ENCODE data around the gene MAP2K2.
A peak's percentile ranks its signal among the peaks of the same experiment; 100 is the strongest.

The MAP2K2 gene

GRCh38 chr19:4063369-4064148 is 60.4 kb downstream of the MAP2K2 start:
- Histone ChIP-seq H3K36me3 (ENCODE audit: control insufficient read depth, insufficient read depth, low read length) (peaks cover 11% of the 10 kb centered on the region), H3K9me3 (ENCODE audit: control insufficient read depth, low read length) (no peaks in the 10 kb centered on the region), H3K4me1 (ENCODE audit: control insufficient read depth, insufficient read depth, low read length, poor library complexity, severe bottlenecking) (peaks cover 25% of the 10 kb centered on the region), H3K4me3 (ENCODE audit: extremely low read depth, insufficient read depth, low read length, poor library complexity, severe bottlenecking) (peak overlapping the region; percentile 78), H3K27ac (ENCODE audit: low read depth, low read length, severe bottlenecking) (no peak overlapping the region)
- 56 to 57% methylated on average over 28 to 29 of the region's 31 CpGs for WGBS, 2 experiments (ENCODE audit: insufficient coverage in 2 of 2)

- no peaks in the 10 kb centered on the region for H3K9me3 ChIP-seq (ENCODE audit: control insufficient read depth, low read length)
- H3K36me3 ChIP-seq (ENCODE audit: control insufficient read depth, insufficient read depth, low read length), result peaks cover 15% of the 10 kb centered on the region
- 94 to 95% methylated on average over 21 to 28 of the region's 30 CpGs for WGBS, 2 experiments (ENCODE audit: insufficient coverage in 2 of 2)
- H3K4me3 ChIP-seq (ENCODE audit: extremely low read depth, insufficient read depth, low read length, poor library complexity, severe bottlenecking), result no peak overlapping the region
- no peak overlapping the region for H3K27ac ChIP-seq (ENCODE audit: low read depth, low read length, severe bottlenecking)
- H3K4me1 ChIP-seq (ENCODE audit: control insufficient read depth, insufficient read depth, low read length, poor library complexity, severe bottlenecking), result peaks cover 22% of the 10 kb centered on the region
Measured at GRCh38 chr19:4062419-4063368, 61.2 kb downstream of the MAP2K2 start.

GRCh38 chr19:4061683-4062418 is 62.1 kb downstream of the MAP2K2 start:
- no peak overlapping the region for H3K27ac ChIP-seq (ENCODE audit: low read depth, low read length, severe bottlenecking)
- peaks cover 16% of the 10 kb centered on the region for H3K36me3 ChIP-seq (ENCODE audit: control insufficient read depth, insufficient read depth, low read length)
- H3K4me1 ChIP-seq (ENCODE audit: control insufficient read depth, insufficient read depth, low read length, poor library complexity, severe bottlenecking), result peaks cover 22% of the 10 kb centered on the region
- no peak overlapping the region for H3K4me3 ChIP-seq (ENCODE audit: extremely low read depth, insufficient read depth, low read length, poor library complexity, severe bottlenecking)
- H3K9me3 ChIP-seq (ENCODE audit: control insufficient read depth, low read length), result no peaks in the 10 kb centered on the region
- WGBS, 2 experiments (ENCODE audit: insufficient coverage in 2 of 2), result 89 to 90% methylated on average over 22 to 28 of the region's 29 CpGs

- no peak overlapping the region for H3K4me3 ChIP-seq (ENCODE audit: extremely low read depth, insufficient read depth, low read length, poor library complexity, severe bottlenecking)
- H3K4me1 ChIP-seq (ENCODE audit: control insufficient read depth, insufficient read depth, low read length, poor library complexity, severe bottlenecking), result peaks cover 22% of the 10 kb centered on the region
- no peaks in the 10 kb centered on the region for H3K9me3 ChIP-seq (ENCODE audit: control insufficient read depth, low read length)
- peaks cover 18% of the 10 kb centered on the region for H3K36me3 ChIP-seq (ENCODE audit: control insufficient read depth, insufficient read depth, low read length)
- 85 to 87% methylated on average over 19 to 20 of the region's 23 CpGs for WGBS, 2 experiments (ENCODE audit: insufficient coverage in 2 of 2)
- H3K27ac ChIP-seq (ENCODE audit: low read depth, low read length, severe bottlenecking), result no peak overlapping the region
Measured at GRCh38 chr19:4061178-4061682, 62.7 kb downstream of the MAP2K2 start.

GRCh38 chr19:4060621-4061177 is 63.2 kb downstream of the MAP2K2 start:
- WGBS, 2 experiments (ENCODE audit: insufficient coverage in 2 of 2), result 96 to 97% methylated on average over 13 to 15 of the region's 16 CpGs
- H3K4me3 ChIP-seq (ENCODE audit: extremely low read depth, insufficient read depth, low read length, poor library complexity, severe bottlenecking), result no peak overlapping the region
- H3K36me3 ChIP-seq (ENCODE audit: control insufficient read depth, insufficient read depth, low read length), result peaks cover 24% of the 10 kb centered on the region
- no peaks in the 10 kb centered on the region for H3K9me3 ChIP-seq (ENCODE audit: control insufficient read depth, low read length)
- peak overlapping the region; percentile 83 for H3K27ac ChIP-seq (ENCODE audit: low read depth, low read length, severe bottlenecking)
- peaks cover 22% of the 10 kb centered on the region for H3K4me1 ChIP-seq (ENCODE audit: control insufficient read depth, insufficient read depth, low read length, poor library complexity, severe bottlenecking)

GRCh38 chr19:4059891-4060620 is 63.9 kb downstream of the MAP2K2 start:
- Histone ChIP-seq H3K9me3 (ENCODE audit: control insufficient read depth, low read length) (no peaks in the 10 kb centered on the region), H3K36me3 (ENCODE audit: control insufficient read depth, insufficient read depth, low read length) (peaks cover 26% of the 10 kb centered on the region), H3K27ac (ENCODE audit: low read depth, low read length, severe bottlenecking) (peak overlapping the region; percentile 83), H3K4me3 (ENCODE audit: extremely low read depth, insufficient read depth, low read length, poor library complexity, severe bottlenecking) (no peak overlapping the region), H3K4me1 (ENCODE audit: control insufficient read depth, insufficient read depth, low read length, poor library complexity, severe bottlenecking) (peaks cover 22% of the 10 kb centered on the region)
- WGBS, 2 experiments (ENCODE audit: insufficient coverage in 2 of 2), result 93 to 96% methylated on average over 33 to 36 of the region's 42 CpGs

- Histone ChIP-seq H3K4me1 (ENCODE audit: control insufficient read depth, insufficient read depth, low read length, poor library complexity, severe bottlenecking) (peaks cover 22% of the 10 kb centered on the region), H3K27ac (ENCODE audit: low read depth, low read length, severe bottlenecking) (peak overlapping the region; percentile 83), H3K4me3 (ENCODE audit: extremely low read depth, insufficient read depth, low read length, poor library complexity, severe bottlenecking) (no peak overlapping the region), H3K9me3 (ENCODE audit: control insufficient read depth, low read length) (no peaks in the 10 kb centered on the region), H3K36me3 (ENCODE audit: control insufficient read depth, insufficient read depth, low read length) (peaks cover 32% of the 10 kb centered on the region)
- WGBS, 2 experiments (ENCODE audit: insufficient coverage in 2 of 2), result 86 to 96% methylated on average over 12 to 14 of the region's 19 CpGs
Measured at GRCh38 chr19:4059453-4059871, 64.5 kb downstream of the MAP2K2 start.

- 88 to 90% methylated on average over 11 to 22 of the region's 30 CpGs for WGBS, 2 experiments (ENCODE audit: insufficient coverage in 2 of 2)
- H3K36me3 ChIP-seq (ENCODE audit: control insufficient read depth, insufficient read depth, low read length), result peaks cover 36% of the 10 kb centered on the region
- H3K9me3 ChIP-seq (ENCODE audit: control insufficient read depth, low read length), result no peaks in the 10 kb centered on the region
- peak overlapping the region; percentile 83 for H3K27ac ChIP-seq (ENCODE audit: low read depth, low read length, severe bottlenecking)
- peaks cover 22% of the 10 kb centered on the region for H3K4me1 ChIP-seq (ENCODE audit: control insufficient read depth, insufficient read depth, low read length, poor library complexity, severe bottlenecking)
- H3K4me3 ChIP-seq (ENCODE audit: extremely low read depth, insufficient read depth, low read length, poor library complexity, severe bottlenecking), result no peak overlapping the region
Measured at GRCh38 chr19:4058693-4059452, 65.0 kb downstream of the MAP2K2 start.

GRCh38 chr19:4057931-4058692 is 65.8 kb downstream of the MAP2K2 start:
- H3K36me3 ChIP-seq (ENCODE audit: control insufficient read depth, insufficient read depth, low read length), result peaks cover 42% of the 10 kb centered on the region
- no peaks in the 10 kb centered on the region for H3K9me3 ChIP-seq (ENCODE audit: control insufficient read depth, low read length)
- peaks cover 28% of the 10 kb centered on the region for H3K4me1 ChIP-seq (ENCODE audit: control insufficient read depth, insufficient read depth, low read length, poor library complexity, severe bottlenecking)
- no peak overlapping the region for H3K4me3 ChIP-seq (ENCODE audit: extremely low read depth, insufficient read depth, low read length, poor library complexity, severe bottlenecking)
- 79 to 82% methylated on average over 12 to 18 of the region's 22 CpGs for WGBS, 2 experiments (ENCODE audit: insufficient coverage in 2 of 2)
- peak overlapping the region; percentile 83 for H3K27ac ChIP-seq (ENCODE audit: low read depth, low read length, severe bottlenecking)
